Measurements from ENCODE around the gene PTPN22. TPM values are rescaled to one million over a fixed set of nuclear protein-coding genes. Genes with fewer than 3 reads are reported as not detected.

PTPN22 gene
- total and polyA plus RNA-seq, 2 donors from 2014 or later = 0.32 to 6.6 TPM

GRCh38 chr1:113836534-113836933 is 35.0 kb downstream of the PTPN22 start:
- TF ChIP-seq CTCF (IDR thresholded peaks at IDR 0.05; ENCODE audit: borderline replicate concordance, extremely low read depth, insufficient read depth) = no peak
- FAIRE-seq (no peak), DNase-seq (no peak)
- Histone ChIP-seq H3K9me3 (ENCODE audit: control insufficient read depth in 2 of 3, insufficient read depth in 1 of 3, low read length in 3 of 3) (no peaks in the 10 kb centered on the region), H3K9ac (ENCODE audit: low read length in 3 of 3) (no peak overlapping the region), H3K27me3 (ENCODE audit: control insufficient read depth, insufficient read depth, low read length) (no peaks in the 10 kb centered on the region), H3K36me3 (ENCODE audit: control insufficient read depth in 2 of 3, insufficient read depth in 3 of 3, low read length in 3 of 3) (no peaks in the 10 kb centered on the region), H3K27ac (ENCODE audit: low read depth in 2 of 2, low read length in 2 of 2) (no peak overlapping the region), H3K4me1 (ENCODE audit: control insufficient read depth in 2 of 3, insufficient read depth in 2 of 3, low read depth in 1 of 3, low read length in 3 of 3) (no peaks in the 10 kb centered on the region), H3K4me3 (ENCODE audit: low read length in 3 of 3) (no peak overlapping the region)
- intact Hi-C loops (cut with DNase I) = no loop called here

- intact Hi-C loops (cut with DNase I) = no loop called here
- DNase-seq (peak in 2 of 5 donors; percentile 40 to 80), FAIRE-seq (peak; percentile 99)
- Histone ChIP-seq H3K36me3 (ENCODE audit: control insufficient read depth in 2 of 3, insufficient read depth in 3 of 3, low read length in 3 of 3) (no peaks in the 10 kb centered on the region), H3K9me3 (ENCODE audit: control insufficient read depth in 2 of 3, insufficient read depth in 1 of 3, low read length in 3 of 3) (no peaks in the 10 kb centered on the region), H3K27ac (ENCODE audit: low read depth in 2 of 2, low read length in 2 of 2) (no peak overlapping the region), H3K4me1 (ENCODE audit: control insufficient read depth in 2 of 3, insufficient read depth in 2 of 3, low read depth in 1 of 3, low read length in 3 of 3) (no peaks in the 10 kb centered on the region), H3K27me3 (ENCODE audit: control insufficient read depth, insufficient read depth, low read length) (no peaks in the 10 kb centered on the region), H3K4me3 (ENCODE audit: low read length in 3 of 3) (no peak overlapping the region), H3K9ac (ENCODE audit: low read length in 3 of 3) (no peak overlapping the region)
- peak; percentile 45 for TF ChIP-seq CTCF (IDR thresholded peaks at IDR 0.05; ENCODE audit: borderline replicate concordance, extremely low read depth, insufficient read depth)
Observed at GRCh38 chr1:113835686-113836290, 35.7 kb downstream of the PTPN22 start.

DNA sequence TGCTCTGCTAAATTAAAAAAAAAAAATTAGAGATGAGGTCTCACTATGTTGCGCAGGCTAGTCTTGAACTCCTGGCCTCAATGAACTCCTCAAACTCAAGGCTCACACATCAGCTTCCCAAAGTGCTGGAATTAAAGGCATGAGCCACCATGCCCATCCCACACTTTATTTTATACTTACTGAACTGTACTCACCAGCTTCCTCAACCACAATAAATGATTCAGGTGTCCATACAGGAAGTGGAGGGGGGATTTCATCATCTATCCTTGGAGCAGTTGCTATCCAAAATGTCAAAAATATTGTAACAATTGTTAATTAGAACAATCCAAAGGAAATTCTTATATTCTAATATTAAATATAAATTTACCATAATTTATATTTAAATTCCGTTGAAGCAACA is 36.8 kb downstream of the PTPN22 start:
- no peak for TF ChIP-seq CTCF (IDR thresholded peaks at IDR 0.05; ENCODE audit: borderline replicate concordance, extremely low read depth, insufficient read depth)
- H3K9me3 ChIP-seq (ENCODE audit: control insufficient read depth in 2 of 3, insufficient read depth in 1 of 3, low read length in 3 of 3) = no peaks in the 10 kb centered on the region
- no peak overlapping the region for H3K9ac ChIP-seq (ENCODE audit: low read length in 3 of 3)
- H3K4me1 ChIP-seq (ENCODE audit: control insufficient read depth in 2 of 3, insufficient read depth in 2 of 3, low read depth in 1 of 3, low read length in 3 of 3) = no peaks in the 10 kb centered on the region
- no peaks in the 10 kb centered on the region for H3K36me3 ChIP-seq (ENCODE audit: control insufficient read depth in 2 of 3, insufficient read depth in 3 of 3, low read length in 3 of 3)
- H3K27me3 ChIP-seq (ENCODE audit: control insufficient read depth, insufficient read depth, low read length) = no peaks in the 10 kb centered on the region
- no peak overlapping the region for H3K4me3 ChIP-seq (ENCODE audit: low read length in 3 of 3)
- no peak overlapping the region for H3K27ac ChIP-seq (ENCODE audit: low read depth in 2 of 2, low read length in 2 of 2)
- intact Hi-C loops (cut with DNase I) = no loop called here
- no peak for FAIRE-seq
- DNase-seq = no peak

- no peak for TF ChIP-seq CTCF (IDR thresholded peaks at IDR 0.05; ENCODE audit: borderline replicate concordance, extremely low read depth, insufficient read depth)
- intact Hi-C loops (cut with DNase I) = no loop called here
- DNase-seq = no peak
- no peak overlapping the region for H3K27ac ChIP-seq (ENCODE audit: low read depth in 2 of 2, low read length in 2 of 2)
- no peaks in the 10 kb centered on the region for H3K36me3 ChIP-seq (ENCODE audit: control insufficient read depth in 2 of 3, insufficient read depth in 3 of 3, low read length in 3 of 3)
- H3K4me1 ChIP-seq (ENCODE audit: control insufficient read depth in 2 of 3, insufficient read depth in 2 of 3, low read depth in 1 of 3, low read length in 3 of 3) = no peaks in the 10 kb centered on the region
- no peak overlapping the region for H3K4me3 ChIP-seq (ENCODE audit: low read length in 3 of 3)
- H3K9me3 ChIP-seq (ENCODE audit: control insufficient read depth in 2 of 3, insufficient read depth in 1 of 3, low read length in 3 of 3) = no peaks in the 10 kb centered on the region
- H3K27me3 ChIP-seq (ENCODE audit: control insufficient read depth, insufficient read depth, low read length) = no peaks in the 10 kb centered on the region
- FAIRE-seq = no peak
- H3K9ac ChIP-seq (ENCODE audit: low read length in 3 of 3) = no peak overlapping the region
Observed at GRCh38 chr1:113830039-113830438, 41.5 kb downstream of the PTPN22 start.

Data from kidney (tissue), 14 donors.